Upper lobe of left lung (tissue), 6 donors: Measurements from ENCODE around the gene GPN1. TPM values are rescaled to one million over a fixed set of nuclear protein-coding genes. Genes with fewer than 3 reads are reported as not detected.

Experiments used
- ATAC-seq, 2 donors: fragments of 200-7000 bp; cut with Tn5 transposase; one replicate each; pipeline ENCODE4 v1.9.1; 2022; ENCODE audit warnings: mild to moderate bottlenecking in 2 of 2, moderate library complexity in 2 of 2; ENCODE audit not compliant: low FRiP score in 2 of 2
- DNase-seq, 2 donors: peaks; one replicate each; pipeline ENCODE4 v3.0.0-alpha.2; 2019 to 2020
- H3K27ac ChIP-seq, 4 donors: fragments of 200-600 bp; sonication (generic); one replicate each; pipeline ENCODE4 v1.5.1; 2016 to 2019
- H3K27me3 ChIP-seq, 4 donors: fragments of 200-600 bp; sonication (generic); one replicate each; pipeline ENCODE4 v1.5.1; 2017 to 2019
- H3K36me3 ChIP-seq, 4 donors: fragments of 200-600 bp; sonication (generic); one replicate each; pipeline ENCODE4 v1.5.1; 2016 to 2019
- H3K4me1 ChIP-seq, 4 donors: fragments of 200-600 bp; sonication (generic); one replicate each; pipeline ENCODE4 v1.5.1; 2018 to 2019
- H3K4me3 ChIP-seq, 4 donors: fragments of 200-600 bp; sonication (generic); one replicate each; pipeline ENCODE4 v1.5.1; 2017 to 2019; ENCODE audit warnings: mild to moderate bottlenecking in 2 of 4, moderate library complexity in 1 of 4
- H3K9me3 ChIP-seq, 4 donors: fragments of 200-600 bp; sonication (generic); one replicate each; pipeline ENCODE4 v1.5.1; 2018 to 2019
- EP300 ChIP-seq, 4 donors: sonication (generic); formaldehyde crosslinking; IDR thresholded peaks; one replicate each; pipeline ENCODE4 v1.5.1; 2017; ENCODE audit warnings: antibody characterized with exemption in 4 of 4, control low read depth in 2 of 4
- POLR2A ChIP-seq, 4 donors: fragments of 450-650 bp; IDR thresholded peaks; one replicate each; pipeline ENCODE4 v1.5.1; 2016 to 2017; ENCODE audit warnings: antibody characterized with exemption in 4 of 4, mild to moderate bottlenecking in 2 of 4
- POLR2AphosphoS5 ChIP-seq, 2 donors: sonication (generic); formaldehyde crosslinking; IDR thresholded peaks; one replicate each; pipeline ENCODE4 v1.5.1; 2017; ENCODE audit warnings: antibody characterized with exemption in 2 of 2
- WGBS, 2 donors: methylation state at CpG; one replicate each; pipeline ENCODE4 v1.1.5; 2017 to 2018; 5-methylcytosine and 5-hydroxymethylcytosine counted together
- total RNA-seq, 6 donors: library from RNA; depleted of rRNA in 4 of 6; stranded (reverse); fragments of >200 nt in 4 of 6; gene quantifications; one replicate each; pipeline versions ENCODE4 v1.1.0 to v1.2.1, GENCODE V29; 2016 to 2021
- TF ChIP-seq, protein P1 (sequence below), 6 experiments: fragments of 450-650 bp in 4 of 6; fragments of 200-600 bp in 2 of 6; sonication (generic) in 2 of 6; IDR thresholded peaks; one replicate each; pipeline ENCODE4 v1.5.1; 2016 to 2019; ENCODE audit warnings: antibody characterized with exemption in 6 of 6
- donor health status: DM: no; HTN: no; CAD: no; lungs with moderate emphysema.
- donor health status: DM: no; HTN: yes; CAD: no; lungs with severe emphysema.

Gene GPN1
- total RNA-seq, 6 donors from 2014 or later, result 9.3 to 31.2 (median 21.6) TPM

DNA sequence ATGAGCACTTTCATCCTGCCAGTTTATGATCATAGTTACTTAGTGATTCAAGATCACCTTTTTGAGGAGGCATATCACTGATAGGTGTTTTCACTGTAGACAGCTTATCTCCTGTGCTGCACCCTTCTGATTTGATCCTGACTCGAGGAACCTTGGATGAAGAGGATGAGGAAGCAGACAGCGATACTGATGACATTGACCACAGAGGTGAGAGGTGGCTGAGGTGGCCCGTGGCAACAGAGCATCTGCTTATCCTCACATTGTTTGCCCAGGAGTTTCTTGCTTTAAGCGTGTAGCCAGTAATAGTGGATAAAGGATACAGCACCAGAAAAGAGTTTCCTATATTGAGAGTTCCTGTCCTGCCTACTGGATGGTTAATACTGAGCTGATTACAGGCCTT is 18.9 kb downstream of the GPN1 start:
- H3K9me3 ChIP-seq, result no peaks in the 10 kb centered on the region
- ATAC-seq (no peak), DNase-seq (no peak)
- peaks cover 20 to 100% (median 64%) of the 10 kb centered on the region in 4 donors for H3K36me3 ChIP-seq
- 90 to 92% methylated on average over 4 of the region's 4 CpGs for WGBS, 2 donors
- H3K4me3 ChIP-seq, result no peak overlapping the region
- no peak overlapping the region for H3K27ac ChIP-seq
- H3K4me1 ChIP-seq, result no peaks in the 10 kb centered on the region
- H3K27me3 ChIP-seq, result no peaks in the 10 kb centered on the region
- TF ChIP-seq, protein P1, sequence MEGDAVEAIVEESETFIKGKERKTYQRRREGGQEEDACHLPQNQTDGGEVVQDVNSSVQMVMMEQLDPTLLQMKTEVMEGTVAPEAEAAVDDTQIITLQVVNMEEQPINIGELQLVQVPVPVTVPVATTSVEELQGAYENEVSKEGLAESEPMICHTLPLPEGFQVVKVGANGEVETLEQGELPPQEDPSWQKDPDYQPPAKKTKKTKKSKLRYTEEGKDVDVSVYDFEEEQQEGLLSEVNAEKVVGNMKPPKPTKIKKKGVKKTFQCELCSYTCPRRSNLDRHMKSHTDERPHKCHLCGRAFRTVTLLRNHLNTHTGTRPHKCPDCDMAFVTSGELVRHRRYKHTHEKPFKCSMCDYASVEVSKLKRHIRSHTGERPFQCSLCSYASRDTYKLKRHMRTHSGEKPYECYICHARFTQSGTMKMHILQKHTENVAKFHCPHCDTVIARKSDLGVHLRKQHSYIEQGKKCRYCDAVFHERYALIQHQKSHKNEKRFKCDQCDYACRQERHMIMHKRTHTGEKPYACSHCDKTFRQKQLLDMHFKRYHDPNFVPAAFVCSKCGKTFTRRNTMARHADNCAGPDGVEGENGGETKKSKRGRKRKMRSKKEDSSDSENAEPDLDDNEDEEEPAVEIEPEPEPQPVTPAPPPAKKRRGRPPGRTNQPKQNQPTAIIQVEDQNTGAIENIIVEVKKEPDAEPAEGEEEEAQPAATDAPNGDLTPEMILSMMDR (IDR thresholded peaks at IDR 0.05), result no peak
- TF ChIP-seq POLR2A (IDR thresholded peaks at IDR 0.05) (no peak), POLR2AphosphoS5 (IDR thresholded peaks at IDR 0.05) (no peak), EP300 (IDR thresholded peaks at IDR 0.05) (no peak)

DNA sequence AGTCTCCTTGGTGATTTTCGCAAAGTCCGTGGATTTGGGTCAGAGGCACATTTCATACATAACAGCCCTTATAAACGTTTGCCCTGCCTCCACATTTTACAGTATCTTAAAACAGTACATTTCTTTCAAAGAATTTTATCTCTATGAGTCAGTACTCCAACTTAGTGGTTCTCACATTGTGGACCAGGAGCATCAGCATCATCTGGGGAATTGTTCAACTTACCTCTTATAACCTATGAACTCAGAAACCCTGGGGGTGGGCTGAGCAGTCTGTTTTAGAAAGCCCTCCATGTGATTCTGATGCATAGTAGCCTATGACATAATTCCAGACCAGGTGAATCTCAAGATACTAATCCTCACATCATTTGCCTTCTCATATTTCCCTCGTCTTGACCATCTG is 22.2 kb downstream of the GPN1 start:
- no peak for DNase-seq
- H3K27ac ChIP-seq, result no peak overlapping the region
- WGBS, 2 donors, result 84 to 87% methylated on average over 4 of the region's 4 CpGs
- no peak overlapping the region for H3K4me3 ChIP-seq
- H3K36me3 ChIP-seq, result peaks cover 28 to 100% (median 80%) of the 10 kb centered on the region in 4 donors
- H3K27me3 ChIP-seq, result no peaks in the 10 kb centered on the region
- no peak for ATAC-seq
- no peaks in the 10 kb centered on the region for H3K9me3 ChIP-seq
- TF ChIP-seq, protein P1 (IDR thresholded peaks at IDR 0.05), result no peak
- TF ChIP-seq POLR2A (IDR thresholded peaks at IDR 0.05), result no peak
- no peak for TF ChIP-seq POLR2AphosphoS5 (IDR thresholded peaks at IDR 0.05)
- no peak for TF ChIP-seq EP300 (IDR thresholded peaks at IDR 0.05)
- H3K4me1 ChIP-seq, result no peaks in the 10 kb centered on the region

DNA sequence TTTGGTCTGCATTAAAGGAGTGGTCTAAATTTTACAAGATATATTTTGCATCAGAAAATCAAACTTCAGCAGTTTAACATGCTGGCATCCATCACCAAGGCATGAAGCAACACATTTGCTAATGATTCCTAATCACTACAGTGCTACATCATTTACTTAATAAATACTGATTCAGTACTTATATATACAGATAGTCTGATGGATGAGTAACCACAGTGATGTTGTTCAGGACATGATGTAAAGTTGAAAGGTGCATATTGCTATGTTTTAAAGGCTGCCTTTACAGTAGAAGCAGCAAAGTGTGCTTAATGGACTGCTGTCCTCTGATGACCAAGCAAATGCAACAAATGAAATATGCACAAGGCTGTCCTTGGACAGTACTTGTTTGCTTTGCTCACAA is 23.5 kb downstream of the GPN1 start:
- no peak for ATAC-seq
- TF ChIP-seq, protein P1 (IDR thresholded peaks at IDR 0.05), result no peak
- no peak for TF ChIP-seq POLR2A (IDR thresholded peaks at IDR 0.05)
- TF ChIP-seq POLR2AphosphoS5 (IDR thresholded peaks at IDR 0.05), result no peak
- TF ChIP-seq EP300 (IDR thresholded peaks at IDR 0.05), result no peak
- Histone ChIP-seq H3K4me1 (no peaks in the 10 kb centered on the region), H3K27me3 (no peaks in the 10 kb centered on the region), H3K27ac (no peak overlapping the region), H3K9me3 (no peaks in the 10 kb centered on the region), H3K4me3 (no peak overlapping the region), H3K36me3 (peaks cover 34 to 100% (median 85%) of the 10 kb centered on the region in 4 donors)
- no peak for DNase-seq

DNA sequence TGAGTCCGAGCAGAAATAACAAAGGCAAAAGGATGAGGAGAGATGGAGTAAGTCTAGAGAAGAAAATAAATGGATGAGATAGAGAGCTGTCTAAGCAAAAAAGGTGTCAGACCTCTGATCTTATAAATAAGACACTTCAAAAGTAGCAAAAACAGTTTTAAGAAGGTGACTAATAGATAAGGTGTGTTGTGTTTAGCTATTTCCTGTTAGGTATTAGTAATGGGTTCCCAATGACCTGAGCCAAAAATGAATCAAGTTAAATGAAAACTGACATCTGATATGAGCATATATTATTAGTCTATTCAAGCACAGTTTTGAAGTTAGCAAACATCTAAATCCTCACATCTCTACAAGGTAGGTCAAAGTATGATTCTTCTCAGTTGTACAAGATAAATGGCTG is 23.9 kb downstream of the GPN1 start:
- H3K36me3 ChIP-seq, result peaks cover 36 to 100% (median 85%) of the 10 kb centered on the region in 4 donors
- WGBS, 2 donors, result 89 to 90% methylated on average over 1 of the region's 1 CpG

DNA sequence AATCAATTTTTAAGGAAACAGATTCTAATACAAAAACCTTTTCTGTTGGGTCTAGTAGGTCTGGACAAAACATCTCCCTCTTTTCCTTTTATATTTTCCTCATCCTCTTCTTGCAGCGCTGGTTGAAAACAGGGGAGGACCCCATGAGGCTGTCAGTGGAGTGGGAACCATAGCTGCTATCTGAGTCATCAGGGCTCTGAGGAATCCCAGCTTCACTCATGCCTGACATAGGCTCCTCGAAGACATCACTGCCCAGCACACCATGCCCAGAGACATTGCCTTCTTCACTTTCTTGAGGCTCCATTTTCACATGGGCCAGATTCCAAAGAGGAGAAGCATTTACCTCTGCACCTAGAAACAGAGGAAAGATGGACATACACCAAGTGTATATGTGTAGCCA is 24.5 kb downstream of the GPN1 start:
- Histone ChIP-seq H3K27me3 (no peaks in the 10 kb centered on the region), H3K4me1 (no peaks in the 10 kb centered on the region), H3K9me3 (no peaks in the 10 kb centered on the region), H3K27ac (no peak overlapping the region), H3K36me3 (peaks cover 36 to 100% (median 80%) of the 10 kb centered on the region in 4 donors), H3K4me3 (no peak overlapping the region)
- ATAC-seq, result no peak
- 89 to 100% methylated on average over 2 of the region's 2 CpGs for WGBS, 2 donors
- TF ChIP-seq POLR2AphosphoS5 (IDR thresholded peaks at IDR 0.05) (no peak), POLR2A (IDR thresholded peaks at IDR 0.05) (no peak), EP300 (IDR thresholded peaks at IDR 0.05) (no peak)
- TF ChIP-seq, protein P1 (IDR thresholded peaks at IDR 0.05), result no peak
- DNase-seq, result no peak

More for the DNA sequence above, 23.9 kb downstream of the GPN1 start:
- TF ChIP-seq POLR2A (IDR thresholded peaks at IDR 0.05) (no peak), EP300 (IDR thresholded peaks at IDR 0.05) (no peak), POLR2AphosphoS5 (IDR thresholded peaks at IDR 0.05) (no peak)
- TF ChIP-seq, protein P1 (IDR thresholded peaks at IDR 0.05), result no peak
- Histone ChIP-seq H3K9me3 (no peaks in the 10 kb centered on the region), H3K27ac (no peak overlapping the region), H3K4me3 (no peak overlapping the region), H3K27me3 (no peaks in the 10 kb centered on the region), H3K4me1 (no peaks in the 10 kb centered on the region)
- no peak for DNase-seq
- no peak for ATAC-seq
